ENCODE data around the gene GBX1.

- TF ChIP-seq POLR2A (IDR thresholded peaks at IDR 0.05) (no peak), CTCF (IDR thresholded peaks at IDR 0.05) (peak; percentile 1 to 100 (median 100))
These were observed 5.0 kb upstream of the GBX1 start for GRCh38 chr7:151172273-151173141.
